Measurements from ENCODE around the gene MCAM.

Gene MCAM

DNA sequence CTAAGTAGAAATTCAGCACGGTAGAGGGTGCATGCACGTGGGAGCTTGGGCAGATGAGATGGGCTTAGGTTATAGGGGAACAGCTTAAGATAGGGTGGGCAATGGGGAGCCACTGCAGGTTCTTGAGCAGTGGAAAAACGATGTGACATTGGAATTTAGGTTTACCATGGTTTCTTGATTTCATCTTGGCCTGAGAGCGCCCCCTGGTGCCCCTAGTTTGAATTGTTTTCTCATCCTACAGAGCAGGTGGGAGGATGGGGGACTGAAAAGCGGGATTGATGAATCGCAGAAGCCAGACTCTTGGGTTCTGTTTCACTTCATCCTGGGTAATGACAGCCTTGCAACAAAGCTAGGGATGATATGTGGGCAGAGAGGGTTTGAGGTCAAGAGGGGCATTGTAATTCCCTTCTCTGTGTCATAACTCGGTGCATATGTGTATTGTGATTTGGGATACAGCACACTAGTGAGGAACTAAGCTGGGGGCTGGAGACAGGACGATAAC, 6.7 kb upstream of the MCAM start:
- Mint-ChIP-seq H3K4me1 (peaks cover 19% of the 10 kb centered on the region), H3K27ac (no peak overlapping the region), H3K4me3 (no peak overlapping the region), H3K36me3 (ENCODE audit: low read depth) (no peaks in the 10 kb centered on the region), H3K27me3 (peaks cover 9% of the 10 kb centered on the region), H3K9me3 (no peaks in the 10 kb centered on the region)
- peak; percentile 86 for DNase-seq
- ATAC-seq, result no peak

DNA sequence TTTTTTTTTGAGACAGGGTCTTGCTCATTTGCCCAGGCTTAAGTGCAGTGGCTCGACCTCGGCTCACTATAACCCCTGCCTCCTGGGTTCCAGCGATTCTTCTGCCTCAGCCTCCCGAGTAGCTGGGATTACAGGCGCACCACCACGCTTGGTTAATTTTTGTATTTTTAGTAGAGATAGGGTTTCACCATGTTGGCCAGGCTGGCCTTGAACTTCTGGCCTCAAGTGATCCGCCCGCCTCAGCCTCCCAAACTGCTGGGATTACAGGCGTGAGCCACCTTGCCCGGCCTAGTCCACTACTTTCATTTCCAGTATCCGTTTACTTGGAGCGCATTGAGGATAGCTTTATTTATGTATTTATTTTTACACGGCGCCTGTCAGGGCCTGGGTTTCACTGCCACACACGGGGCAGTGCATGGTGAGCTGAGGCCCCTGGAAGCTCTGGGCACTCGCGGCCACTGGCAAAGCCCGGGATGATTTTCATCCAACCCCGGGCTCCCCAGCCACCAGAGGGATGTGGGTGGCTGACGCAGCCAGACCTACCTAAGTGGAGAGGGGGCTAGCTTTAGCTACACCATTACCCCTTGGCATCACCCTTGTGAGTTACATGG, 6.1 kb upstream of the MCAM start:
- H3K4me1 Mint-ChIP-seq, result peaks cover 19% of the 10 kb centered on the region
- H3K9me3 Mint-ChIP-seq, result no peaks in the 10 kb centered on the region
- H3K36me3 Mint-ChIP-seq (ENCODE audit: low read depth), result no peaks in the 10 kb centered on the region
- H3K27me3 Mint-ChIP-seq, result peaks cover 13% of the 10 kb centered on the region
- no peak for ATAC-seq
- H3K4me3 Mint-ChIP-seq, result no peak overlapping the region
- no peak overlapping the region for H3K27ac Mint-ChIP-seq
- no peak for DNase-seq

DNA sequence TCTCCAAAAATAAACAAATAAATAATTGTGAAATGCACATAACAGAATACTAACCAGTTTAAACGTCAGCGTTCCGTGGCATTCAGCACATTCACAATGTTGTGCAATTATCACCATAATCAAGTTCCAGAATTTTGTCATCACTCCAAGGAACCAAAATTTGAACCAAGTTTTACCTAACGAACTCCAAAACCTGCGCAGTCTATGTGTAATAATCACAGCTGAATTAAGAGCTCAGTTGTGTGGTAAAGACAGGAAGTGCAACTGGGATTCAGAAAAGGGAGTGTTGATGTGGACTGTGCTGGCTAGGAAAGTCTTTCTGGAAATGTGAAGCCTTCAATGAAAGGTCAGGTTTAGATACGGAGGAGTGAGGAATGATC, 5.4 kb upstream of the MCAM start:
- Mint-ChIP-seq H3K36me3 (ENCODE audit: low read depth) (no peaks in the 10 kb centered on the region), H3K4me3 (no peak overlapping the region), H3K27ac (no peak overlapping the region), H3K27me3 (peaks cover 20% of the 10 kb centered on the region), H3K4me1 (peaks cover 19% of the 10 kb centered on the region), H3K9me3 (no peaks in the 10 kb centered on the region)
- ATAC-seq (no peak), DNase-seq (no peak)

GRCh38 chr11:119320776-119321524, 4.0 kb upstream of the MCAM start:
- Mint-ChIP-seq H3K9me3 (no peaks in the 10 kb centered on the region), H3K4me1 (peaks cover 19% of the 10 kb centered on the region), H3K27ac (peak overlapping the region; percentile 69), H3K4me3 (peak overlapping the region; percentile 79), H3K27me3 (peaks cover 21% of the 10 kb centered on the region), H3K36me3 (ENCODE audit: low read depth) (no peaks in the 10 kb centered on the region)
- ATAC-seq (peak; percentile 68), DNase-seq (peak; percentile 67)

DNA sequence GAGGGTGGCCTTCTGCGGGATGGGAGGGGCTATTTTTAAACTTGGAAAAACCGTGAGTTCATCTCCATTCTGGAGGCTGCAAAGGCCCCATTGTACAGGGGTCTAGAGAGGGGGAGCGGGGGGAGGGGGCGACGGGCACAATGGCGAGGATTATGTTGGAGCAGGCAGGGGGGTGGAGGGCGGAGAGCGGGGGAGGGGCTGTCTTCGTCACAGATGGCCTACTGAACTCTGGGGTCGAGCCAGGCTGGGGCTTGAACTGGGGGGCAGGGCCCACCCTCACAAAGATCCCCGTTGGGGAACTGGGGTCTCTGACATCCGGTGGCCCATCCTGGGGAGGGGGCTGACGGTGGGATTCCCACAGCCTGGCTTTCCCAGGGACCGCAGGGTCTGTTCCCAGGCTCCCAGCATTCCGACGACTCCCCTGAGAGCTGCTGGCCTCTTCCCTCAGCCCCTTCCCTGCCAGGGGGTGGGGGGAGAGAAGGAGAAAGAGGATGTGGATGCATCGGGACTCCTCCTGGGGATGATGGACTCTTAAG, 3.4 kb upstream of the MCAM start:
- peaks cover 21% of the 10 kb centered on the region for H3K27me3 Mint-ChIP-seq
- no peaks in the 10 kb centered on the region for H3K9me3 Mint-ChIP-seq
- H3K4me1 Mint-ChIP-seq, result peaks cover 23% of the 10 kb centered on the region
- H3K4me3 Mint-ChIP-seq, result no peak overlapping the region
- no peak overlapping the region for H3K27ac Mint-ChIP-seq
- DNase-seq, result no peak
- H3K36me3 Mint-ChIP-seq (ENCODE audit: low read depth), result no peaks in the 10 kb centered on the region
- ATAC-seq, result no peak

GRCh38 chr11:119319700-119320239, 2.8 kb upstream of the MCAM start:
- ATAC-seq (no peak), DNase-seq (no peak)
- Mint-ChIP-seq H3K4me1 (peaks cover 25% of the 10 kb centered on the region), H3K4me3 (peak overlapping the region; percentile 38), H3K27me3 (peaks cover 21% of the 10 kb centered on the region), H3K27ac (peak overlapping the region; percentile 79), H3K9me3 (no peaks in the 10 kb centered on the region), H3K36me3 (ENCODE audit: low read depth) (no peaks in the 10 kb centered on the region)

DNA sequence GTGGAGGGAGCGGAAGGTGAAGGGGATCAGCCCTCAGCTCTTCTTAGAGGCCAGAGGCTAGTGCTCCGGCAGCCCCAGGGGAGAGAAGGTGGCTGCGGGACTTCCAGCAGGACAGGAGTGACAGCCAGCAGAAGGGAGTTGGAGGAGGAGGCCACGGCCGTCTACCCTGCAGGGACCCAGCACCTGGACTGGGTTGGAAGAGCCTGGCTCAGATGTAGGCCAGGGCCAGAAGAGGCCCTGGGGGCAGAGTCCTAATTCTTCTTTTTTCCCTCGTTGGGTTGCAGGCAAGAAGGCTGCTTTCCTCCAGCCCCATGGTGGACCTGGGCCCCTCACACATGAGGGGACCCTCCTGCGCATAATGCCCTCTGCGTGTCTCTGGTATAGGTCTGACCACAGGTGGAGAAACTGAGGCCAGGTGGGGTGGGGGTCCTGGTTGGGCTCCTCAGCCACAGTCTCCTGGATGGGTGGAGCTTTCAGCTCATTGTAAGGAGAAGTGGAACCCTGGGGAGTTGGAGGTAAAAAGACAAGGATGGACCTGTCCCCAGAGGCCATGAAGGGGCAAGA, 2.3 kb upstream of the MCAM start:
- H3K4me3 Mint-ChIP-seq, result no peak overlapping the region
- H3K36me3 Mint-ChIP-seq (ENCODE audit: low read depth), result no peaks in the 10 kb centered on the region
- H3K27ac Mint-ChIP-seq, result no peak overlapping the region
- no peaks in the 10 kb centered on the region for H3K9me3 Mint-ChIP-seq
- H3K27me3 Mint-ChIP-seq, result peaks cover 21% of the 10 kb centered on the region
- DNase-seq (no peak), ATAC-seq (no peak)
- H3K4me1 Mint-ChIP-seq, result peaks cover 25% of the 10 kb centered on the region

DNA sequence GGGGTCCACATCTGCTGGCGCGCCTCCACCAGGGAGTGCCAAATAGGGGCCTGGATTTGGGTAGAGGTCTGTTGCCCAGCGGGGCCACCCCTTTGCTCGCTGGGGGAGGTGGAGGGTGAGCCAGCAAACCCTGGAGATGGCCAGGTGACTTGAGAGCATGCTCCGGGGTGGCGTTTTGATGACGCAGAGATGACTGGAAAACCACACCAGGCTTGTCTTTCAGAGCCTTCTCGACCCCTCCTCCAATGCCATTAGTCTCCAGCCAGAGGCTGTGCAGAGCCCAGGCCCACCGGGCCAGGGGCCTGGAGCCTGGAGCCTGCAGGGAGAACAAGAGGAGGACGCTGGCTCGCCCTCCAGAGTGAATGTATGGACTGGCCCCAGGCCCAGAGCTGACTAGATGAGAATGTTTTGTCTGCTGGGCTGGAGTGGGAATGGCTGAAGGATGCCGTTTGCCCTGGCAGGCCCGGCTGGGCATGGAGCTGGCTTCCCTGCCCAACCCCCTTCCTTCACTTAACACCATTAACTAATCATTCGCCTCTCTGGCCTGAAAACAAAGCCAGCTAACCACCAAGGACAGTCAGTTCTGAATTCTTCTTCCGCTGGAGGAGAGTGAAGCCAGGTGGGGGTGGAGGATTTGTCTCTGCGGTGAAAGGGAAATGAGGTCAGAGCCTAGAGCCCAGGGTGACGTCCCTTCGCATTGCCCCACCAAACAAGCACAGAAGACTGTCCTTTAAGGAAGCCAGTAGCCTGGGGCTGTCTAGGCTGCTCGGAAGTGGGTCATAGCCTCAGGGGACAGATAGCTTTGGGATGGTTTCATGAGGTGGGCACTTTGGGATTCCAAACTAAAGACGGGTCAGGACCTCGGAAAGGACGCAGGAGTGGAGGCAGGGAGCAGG, 1.6 kb upstream of the MCAM start:
- no peaks in the 10 kb centered on the region for H3K36me3 Mint-ChIP-seq (ENCODE audit: low read depth)
- DNase-seq (no peak), ATAC-seq (no peak)
- H3K9me3 Mint-ChIP-seq, result no peaks in the 10 kb centered on the region
- H3K4me3 Mint-ChIP-seq, result no peak overlapping the region
- H3K27ac Mint-ChIP-seq, result no peak overlapping the region
- H3K4me1 Mint-ChIP-seq, result peaks cover 25% of the 10 kb centered on the region
- peaks cover 21% of the 10 kb centered on the region for H3K27me3 Mint-ChIP-seq

DNA sequence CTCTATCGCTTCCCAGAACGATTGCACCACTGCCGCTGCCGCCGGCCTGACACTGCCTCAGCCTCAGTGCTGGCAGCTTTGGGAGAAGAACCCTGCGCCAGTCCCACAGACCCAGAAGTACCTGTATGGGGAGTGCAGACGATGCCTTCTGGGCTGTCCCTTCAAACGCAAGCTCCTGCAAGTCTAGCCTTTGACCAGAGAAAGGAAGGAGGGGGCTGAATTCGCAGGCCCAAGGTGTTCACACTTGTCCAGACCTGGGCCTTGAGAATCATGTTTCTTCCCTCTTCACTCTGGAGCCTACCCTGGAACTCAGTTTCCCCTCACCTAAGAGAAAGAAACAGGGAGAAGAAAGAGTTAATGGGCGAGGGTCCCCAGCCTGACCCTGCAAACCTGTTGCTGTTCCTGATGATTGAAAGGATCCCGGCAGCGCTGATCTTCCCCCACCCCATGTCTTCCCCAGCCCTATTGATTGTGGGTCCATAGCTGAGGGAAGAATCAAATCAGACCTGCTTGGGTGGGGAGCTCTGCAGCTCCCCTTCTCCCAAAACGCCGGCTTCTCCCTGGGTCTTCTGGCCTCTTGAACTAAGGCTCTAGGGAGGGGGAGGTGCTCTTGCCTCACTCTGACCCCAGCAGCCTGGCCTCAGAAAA, 786 bp upstream of the MCAM start:
- H3K4me1 Mint-ChIP-seq, result peaks cover 25% of the 10 kb centered on the region
- ATAC-seq, result no peak
- H3K4me3 Mint-ChIP-seq, result no peak overlapping the region
- no peak for DNase-seq
- H3K27me3 Mint-ChIP-seq, result peaks cover 21% of the 10 kb centered on the region
- H3K9me3 Mint-ChIP-seq, result no peaks in the 10 kb centered on the region
- H3K36me3 Mint-ChIP-seq (ENCODE audit: low read depth), result no peaks in the 10 kb centered on the region
- no peak overlapping the region for H3K27ac Mint-ChIP-seq

- Mint-ChIP-seq H3K4me3 (peak overlapping the region; percentile 75), H3K27me3 (peaks cover 21% of the 10 kb centered on the region), H3K36me3 (ENCODE audit: low read depth) (no peaks in the 10 kb centered on the region), H3K9me3 (no peaks in the 10 kb centered on the region), H3K27ac (no peak overlapping the region), H3K4me1 (peaks cover 15% of the 10 kb centered on the region)
- ATAC-seq, result no peak
- no peak for DNase-seq
Measured at GRCh38 chr11:119316016-119316728, 758 bp downstream of the MCAM start.

GRCh38 chr11:119315131-119316015, 1.6 kb downstream of the MCAM start:
- H3K9me3 Mint-ChIP-seq, result no peaks in the 10 kb centered on the region
- peak; percentile 56 for ATAC-seq
- peaks cover 15% of the 10 kb centered on the region for H3K4me1 Mint-ChIP-seq
- H3K27me3 Mint-ChIP-seq, result peaks cover 21% of the 10 kb centered on the region
- no peaks in the 10 kb centered on the region for H3K36me3 Mint-ChIP-seq (ENCODE audit: low read depth)
- DNase-seq, result peak; percentile 53
- H3K4me3 Mint-ChIP-seq, result peak overlapping the region; percentile 75
- H3K27ac Mint-ChIP-seq, result no peak overlapping the region

- Mint-ChIP-seq H3K9me3 (no peaks in the 10 kb centered on the region), H3K4me1 (peaks cover 12% of the 10 kb centered on the region), H3K27ac (no peak overlapping the region), H3K4me3 (peak overlapping the region; percentile 75), H3K27me3 (peaks cover 17% of the 10 kb centered on the region), H3K36me3 (ENCODE audit: low read depth) (no peaks in the 10 kb centered on the region)
- ATAC-seq, result no peak
- DNase-seq, result no peak
Measured at GRCh38 chr11:119314726-119315125, 2.2 kb downstream of the MCAM start.
